ENCODE results near the gene DESI1.

DNA sequence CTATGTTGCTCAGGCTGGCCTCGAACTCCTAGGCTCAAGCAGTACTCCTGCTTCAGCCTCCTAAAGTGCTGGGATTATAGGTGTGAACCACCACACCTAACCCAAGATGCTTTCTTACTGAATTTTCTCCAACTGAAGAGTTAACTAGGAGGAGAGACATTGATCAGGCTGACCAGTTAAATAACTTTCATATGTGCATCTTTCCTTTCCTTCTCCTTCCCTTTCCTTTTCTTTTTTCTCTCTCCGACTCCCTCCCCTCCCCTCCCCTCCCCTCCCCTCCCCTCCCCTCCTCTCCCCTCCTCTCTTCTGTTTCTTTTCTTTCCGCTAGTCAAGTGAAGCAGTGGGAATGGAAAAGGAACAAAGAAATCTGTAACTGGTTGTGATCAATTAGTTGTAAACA lies 26.9 kb upstream of the DESI1 start:
- TF ChIP-seq CTCF (IDR thresholded peaks at IDR 0.05; ENCODE audit: low read length) (no peak), EZH2 (optimal IDR thresholded peaks at IDR 0.05; ENCODE audit: low read depth, low read length) (no peak)
